Measurements from ENCODE around the gene SCLY.

SCLY gene

GRCh38 chr2:238140040-238140439 is 79.2 kb downstream of the SCLY start:
- DNase-seq (ENCODE audit: low read depth in 2 of 2) = no peak

GRCh38 chr2:238140721-238141540 is 80.1 kb downstream of the SCLY start:
- no peak for DNase-seq (ENCODE audit: low read depth in 2 of 2)

GRCh38 chr2:238141541-238142318 is 80.9 kb downstream of the SCLY start:
- DNase-seq (ENCODE audit: low read depth in 2 of 2) = no peak

GRCh38 chr2:238142382-238143205 is 81.8 kb downstream of the SCLY start:
- DNase-seq (ENCODE audit: low read depth in 2 of 2) = no peak

GRCh38 chr2:238143239-238143951 is 82.6 kb downstream of the SCLY start:
- no peak for DNase-seq (ENCODE audit: low read depth in 2 of 2)

GRCh38 chr2:238144262-238144661 is 83.5 kb downstream of the SCLY start:
- no peak for DNase-seq (ENCODE audit: low read depth in 2 of 2)

- DNase-seq (ENCODE audit: low read depth in 2 of 2) = no peak
Measured at GRCh38 chr2:238145046-238145445, 84.2 kb downstream of the SCLY start.

- DNase-seq (ENCODE audit: low read depth in 2 of 2) = no peak
Measured at GRCh38 chr2:238145851-238146250, 85.0 kb downstream of the SCLY start.

GRCh38 chr2:238146884-238147544 is 86.2 kb downstream of the SCLY start:
- no peak for DNase-seq (ENCODE audit: low read depth in 2 of 2)

- no peak for DNase-seq (ENCODE audit: low read depth in 2 of 2)
Measured at GRCh38 chr2:238148981-238149380, 88.2 kb downstream of the SCLY start.

All from stimulated activated CD4-positive, alpha-beta T cell treated with anti-CD3 and anti-CD28 coated beads, Interleukin-4, amount 100 ng/mL, for 48 hours (primary cell).